Neural cell (in vitro differentiated cells): Measurements from ENCODE around the gene SMIM21. TPM values are rescaled to one million over a fixed set of nuclear protein-coding genes. Genes with fewer than 3 reads are reported as not detected.

Source experiments
- H2AFZ ChIP-seq: fragments of 200-600, 300-800 bp; sonication (generic), shearing (Covaris generic); 2 replicates; pipeline ENCODE4 v1.6.0; 2014; ENCODE audit warnings: low read depth, mild to moderate bottlenecking, antibody characterized with exemption, low read length, moderate library complexity
- H3F3A ChIP-seq: fragments of 200-600 bp; shearing (Covaris generic); 2 replicates; pipeline ENCODE4 v1.6.1; 2016; ENCODE audit warnings: mild to moderate bottlenecking, moderate library complexity, mixed read lengths, antibody characterized with exemption, low read length; ENCODE audit not compliant: insufficient read depth, poor library complexity, severe bottlenecking
- H3K27ac ChIP-seq: fragments of 200-600, 300-800 bp; sonication (generic), shearing (Covaris generic); 2 replicates; pipeline ENCODE4 v1.5.1; 2014; ENCODE audit warnings: mild to moderate bottlenecking, low read length, moderate library complexity
- H3K27me3 ChIP-seq: fragments of 300-800, 200-600 bp; sonication (generic), shearing (Covaris generic); 2 replicates; pipeline ENCODE4 v1.6.0; 2014; ENCODE audit warnings: mild to moderate bottlenecking, low read depth, low read length, moderate library complexity; ENCODE audit not compliant: insufficient read depth
- H3K36me3 ChIP-seq: fragments of 300-800, 200-600 bp; sonication (generic), shearing (Covaris generic); 2 replicates; pipeline ENCODE4 v1.5.1; 2014; ENCODE audit warnings: mild to moderate bottlenecking, antibody characterized with exemption, low read length, moderate library complexity; ENCODE audit not compliant: insufficient read depth
- H3K4me2 ChIP-seq: fragments of 300-800, 200-600 bp; sonication (generic), shearing (Covaris generic); 2 replicates; pipeline ENCODE4 v1.6.0; 2014; ENCODE audit warnings: mild to moderate bottlenecking, low read length
- H3K4me3 ChIP-seq: fragments of 300-800, 200-600 bp; sonication (generic), shearing (Covaris generic); 2 replicates; pipeline ENCODE4 v1.5.1; 2014; ENCODE audit warnings: mild to moderate bottlenecking, low read length, moderate library complexity
- H3K79me2 ChIP-seq: fragments of 200-600 bp; shearing (Covaris generic); replicated peaks from 2 replicates; pipeline ENCODE4 v1.6.0; 2014; ENCODE audit warnings: mild to moderate bottlenecking, low read length, moderate library complexity; ENCODE audit not compliant: insufficient read depth
- H3K9ac ChIP-seq: fragments of 300-800, 200-600 bp; sonication (generic), shearing (Covaris generic); 2 replicates; pipeline ENCODE4 v1.6.1; 2016; ENCODE audit warnings: mild to moderate bottlenecking, low read length, mixed read lengths
- H3K9me2 ChIP-seq: fragments of 200-600 bp; shearing (Covaris generic); 2 replicates; pipeline ENCODE4 v1.6.1; 2016; ENCODE audit warnings: mild to moderate bottlenecking, low read length, mixed read lengths; ENCODE audit not compliant: insufficient read depth
- H3K9me3 ChIP-seq: fragments of 200-600, 300-800 bp; sonication (generic), shearing (Covaris generic); 2 replicates; pipeline ENCODE4 v1.6.1; 2016; ENCODE audit warnings: mild to moderate bottlenecking, mixed run types, low read length, moderate library complexity, mixed read lengths
- H4K20me1 ChIP-seq: fragments of 200-600 bp; shearing (Covaris generic); 2 replicates; pipeline ENCODE4 v1.6.1; 2016; ENCODE audit warnings: mild to moderate bottlenecking, mixed run types; ENCODE audit not compliant: insufficient read depth
- CTCF ChIP-seq: fragments of 450-650 bp; IDR thresholded peaks from 2 replicates; pipeline ENCODE4 v1.5.1; 2014; ENCODE audit warnings: antibody characterized with exemption, mild to moderate bottlenecking, moderate library complexity; ENCODE audit not compliant: poor library complexity, severe bottlenecking
- EP300 ChIP-seq: fragments of 450-650 bp; conservative IDR thresholded peaks from 2 replicates; pipeline ENCODE4 v1.6.1; 2014; ENCODE audit warnings: antibody characterized with exemption, mild to moderate bottlenecking, moderate library complexity; ENCODE audit not compliant: poor library complexity, severe bottlenecking
- EZH2 ChIP-seq: fragments of 200-600, 300-800 bp; shearing (Covaris generic), sonication (generic); IDR thresholded peaks from 2 replicates; pipeline ENCODE4 v1.6.1; 2014; ENCODE audit warnings: antibody characterized with exemption, low read length, borderline replicate concordance, mild to moderate bottlenecking; ENCODE audit not compliant: insufficient read depth, poor library complexity, severe bottlenecking
- MXI1 ChIP-seq: fragments of 450-650 bp; conservative IDR thresholded peaks from 2 replicates; pipeline ENCODE4 v1.6.1; 2014; ENCODE audit warnings: antibody characterized with exemption, mild to moderate bottlenecking; ENCODE audit not compliant: poor library complexity, severe bottlenecking
- POLR2AphosphoS5 ChIP-seq: IDR thresholded peaks from 2 replicates; pipeline ENCODE4 v1.6.1; 2012
- RAD21 ChIP-seq: fragments of 450-650 bp; conservative IDR thresholded peaks from 2 replicates; pipeline ENCODE4 v1.6.1; 2014; ENCODE audit warnings: antibody characterized with exemption, mild to moderate bottlenecking, moderate library complexity
- REST ChIP-seq: IDR thresholded peaks from 2 replicates; pipeline ENCODE4 v1.6.1; 2012; ENCODE audit warnings: borderline replicate concordance
- SMC3 ChIP-seq: fragments of 450-650 bp; conservative IDR thresholded peaks from 2 replicates; pipeline ENCODE4 v1.6.1; 2014; ENCODE audit warnings: antibody characterized with exemption, mild to moderate bottlenecking, moderate library complexity; ENCODE audit not compliant: poor library complexity
- TAF1 ChIP-seq: IDR thresholded peaks from 2 replicates; pipeline ENCODE4 v1.6.1; 2012; ENCODE audit warnings: low read depth
- polyA plus RNA-seq: library from polyadenylated mRNA; depleted of rRNA; stranded (reverse); fragments of >200 nt; gene quantifications from 2 replicates; pipeline ENCODE4 v1.2.3, GENCODE V29; 2014

The SMIM21 gene
- polyA plus RNA-seq, 1 donor from 2014 or later: not detected

DNA sequence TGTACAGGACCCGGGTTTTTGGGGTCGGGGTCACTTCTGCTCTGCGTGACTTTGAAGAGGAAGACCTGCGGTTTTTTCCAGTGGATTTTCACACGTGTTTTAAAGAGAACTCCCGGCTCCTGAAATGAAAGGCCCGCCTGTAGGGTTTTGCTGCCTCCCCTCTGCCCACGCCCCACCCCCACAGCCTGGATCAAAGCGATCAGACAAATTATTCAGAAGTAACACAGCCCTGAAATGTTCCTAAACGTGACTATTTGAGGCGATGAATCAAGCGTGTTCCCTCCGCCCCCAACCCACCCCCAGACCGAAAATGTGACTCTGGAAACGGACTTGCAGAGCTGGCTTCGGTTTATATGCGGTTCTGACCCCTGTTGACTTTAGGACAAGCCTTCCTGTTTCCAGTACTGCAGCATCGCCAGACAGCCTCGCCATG lies 28.7 kb upstream of the SMIM21 start:
- H4K20me1 ChIP-seq: no peaks in the 10 kb centered on the region
- H3K9ac ChIP-seq: no peak overlapping the region
- no peaks in the 10 kb centered on the region for H3K36me3 ChIP-seq
- TF ChIP-seq MXI1 (no peak), POLR2AphosphoS5 (no peak), EZH2 (no peak), TAF1 (no peak), REST (no peak), CTCF (no peak), RAD21 (no peak), SMC3 (no peak), EP300 (no peak)
- peak overlapping the region; percentile 55 for H3K4me3 ChIP-seq
- H3F3A ChIP-seq: no peaks in the 10 kb centered on the region
- no peak overlapping the region for H3K4me2 ChIP-seq
- no peaks in the 10 kb centered on the region for H3K79me2 ChIP-seq
- no peak overlapping the region for H3K27ac ChIP-seq
- H3K9me3 ChIP-seq: peaks cover 3% of the 10 kb centered on the region
- peaks cover 32% of the 10 kb centered on the region for H3K27me3 ChIP-seq
- no peak overlapping the region for H2AFZ ChIP-seq
- no peaks in the 10 kb centered on the region for H3K9me2 ChIP-seq

GRCh38 chr18:75455249-75456198 lies 28.0 kb upstream of the SMIM21 start:
- Histone ChIP-seq H3K27me3 (peaks cover 32% of the 10 kb centered on the region), H3K27ac (no peak overlapping the region), H3K9me3 (peaks cover 3% of the 10 kb centered on the region), H4K20me1 (no peaks in the 10 kb centered on the region), H3K4me2 (no peak overlapping the region), H3F3A (no peaks in the 10 kb centered on the region), H3K4me3 (peak overlapping the region; percentile 55), H3K36me3 (no peaks in the 10 kb centered on the region), H3K9me2 (no peaks in the 10 kb centered on the region), H3K9ac (no peak overlapping the region), H2AFZ (no peak overlapping the region), H3K79me2 (no peaks in the 10 kb centered on the region)
- TF ChIP-seq REST (no peak), CTCF (no peak), RAD21 (no peak), POLR2AphosphoS5 (no peak), MXI1 (no peak), EP300 (no peak), EZH2 (no peak), TAF1 (no peak), SMC3 (no peak)
